PC-3 (cell line): ENCODE results near the gene STXBP4. TPM values are rescaled to one million over a fixed set of nuclear protein-coding genes. Genes with fewer than 3 reads are reported as not detected.
A peak's percentile ranks its signal among the peaks of the same experiment; 100 is the strongest.

Source experiments
- ATAC-seq: fragments of 200-7000 bp; cut with Tn5 transposase; 2 replicates; pipeline ENCODE4 v1.9.1; 2020; ENCODE audit warnings: mild to moderate bottlenecking, moderate library complexity
- BruUV-seq: library from RNA; stranded (reverse); fragments of 400-500 nt; replicated peaks from 2 replicates; lab custom pipeline; 2021; lab: Mats Ljungman, UMichigan
- CTCF ChIA-PET: fragments of 300-600 bp; sonication (Branson Sonifier 250); formaldehyde crosslinking; loops from one replicate; lab custom pipeline; 2022; ENCODE audit warnings: antibody characterized with exemption; lab: Charles Lee
- POLR2A ChIA-PET: fragments of 300-600 bp; sonication (Branson Sonifier 250); formaldehyde crosslinking; loops from one replicate; lab custom pipeline; 2022; ENCODE audit warnings: antibody characterized with exemption; ENCODE audit not compliant: unreplicated experiment; lab: Charles Lee
- DNase-seq: peaks from one replicate; pipeline ENCODE4 v3.0.0-alpha.2; 2015
- H2AFZ ChIP-seq: fragments of 300-600 bp; sonication (generic); 2 replicates; pipeline ENCODE4 v1.6.0; 2016; ENCODE audit warnings: antibody characterized with exemption, low read length
- H3F3A ChIP-seq: fragments of 300-600 bp; sonication (generic); one replicate; pipeline ENCODE4 v1.6.0; 2017; ENCODE audit warnings: antibody characterized with exemption, low read length, control low read depth, mild to moderate bottlenecking; ENCODE audit not compliant: unreplicated experiment
- H3K27ac ChIP-seq: fragments of 300-600 bp; sonication (generic); 2 replicates; pipeline ENCODE4 v1.5.1; 2016; ENCODE audit warnings: mild to moderate bottlenecking, low read length
- H3K27me3 ChIP-seq: fragments of 300-600 bp; sonication (generic); 2 replicates; pipeline ENCODE4 v1.6.1; 2016; ENCODE audit warnings: low read length, mixed read lengths
- H3K36me3 ChIP-seq: fragments of 300-600 bp; sonication (generic); 2 replicates; pipeline ENCODE4 v1.6.1; 2016; ENCODE audit warnings: low read depth, mixed run types, low read length, mixed read lengths
- H3K4me1 ChIP-seq: fragments of 300-600 bp; sonication (generic); 2 replicates; pipeline ENCODE4 v1.5.1; 2016; ENCODE audit warnings: low read length; ENCODE audit not compliant: insufficient read depth
- H3K4me2 ChIP-seq: fragments of 300-600 bp; sonication (generic); 2 replicates; pipeline ENCODE4 v1.6.0; 2016; ENCODE audit warnings: low read length
- H3K4me3 ChIP-seq: fragments of 300-600 bp; sonication (generic); 2 replicates; pipeline ENCODE4 v1.5.1; 2016; ENCODE audit warnings: mild to moderate bottlenecking, low read length, mixed read lengths
- H3K79me2 ChIP-seq: fragments of 300-600 bp; sonication (generic); 2 replicates; pipeline ENCODE4 v1.6.1; 2017; ENCODE audit warnings: low read length, mixed read lengths
- H3K9ac ChIP-seq: fragments of 300-600 bp; sonication (generic); 2 replicates; pipeline ENCODE4 v1.6.0; 2016; ENCODE audit warnings: mild to moderate bottlenecking, low read length
- H3K9me2 ChIP-seq: fragments of 300-600 bp; sonication (generic); replicated peaks from 2 replicates; pipeline ENCODE4 v1.6.1; 2016; ENCODE audit warnings: mixed run types, low read length, mixed read lengths
- H3K9me3 ChIP-seq: fragments of 300-600 bp; sonication (generic); 2 replicates; pipeline ENCODE4 v1.6.1; 2016; ENCODE audit warnings: low read length, mixed read lengths
- H4K20me1 ChIP-seq: fragments of 300-600 bp; sonication (generic); 2 replicates; pipeline ENCODE4 v1.6.1; 2016; ENCODE audit warnings: low read length, mixed read lengths
- CTCF ChIP-seq: fragments of 300-600 bp; sonication (generic); conservative IDR thresholded peaks from 2 replicates; pipeline ENCODE4 v1.5.1; 2017; ENCODE audit warnings: antibody characterized with exemption, low read depth, mild to moderate bottlenecking, low read length
- EZH2 ChIP-seq: fragments of 300-600 bp; sonication (generic); IDR thresholded peaks from one replicate; pipeline ENCODE4 v1.6.1; 2017; ENCODE audit warnings: antibody characterized with exemption, mild to moderate bottlenecking, low read length; ENCODE audit not compliant: unreplicated experiment
- EZH2phosphoT487 ChIP-seq: fragments of 300-600 bp; sonication (generic); IDR thresholded peaks from 2 replicates; pipeline ENCODE4 v1.6.1; 2018; ENCODE audit warnings: mild to moderate bottlenecking, antibody characterized with exemption, low read length, borderline replicate concordance
- intact Hi-C: fragments of 100-400 bp; cut with micrococcal nuclease; formaldehyde crosslinking; loops from 2 replicates; pipeline ENCODE4 v1.9.0; 2023
- total RNA-seq: library from RNA; depleted of rRNA; stranded (reverse); fragments of >200 nt; gene quantifications from 2 replicates; pipeline ENCODE4 v1.2.3, GENCODE V29; 2014

STXBP4 gene
- total RNA-seq, 1 experiment from 2014 or later = 6.2 TPM

DNA sequence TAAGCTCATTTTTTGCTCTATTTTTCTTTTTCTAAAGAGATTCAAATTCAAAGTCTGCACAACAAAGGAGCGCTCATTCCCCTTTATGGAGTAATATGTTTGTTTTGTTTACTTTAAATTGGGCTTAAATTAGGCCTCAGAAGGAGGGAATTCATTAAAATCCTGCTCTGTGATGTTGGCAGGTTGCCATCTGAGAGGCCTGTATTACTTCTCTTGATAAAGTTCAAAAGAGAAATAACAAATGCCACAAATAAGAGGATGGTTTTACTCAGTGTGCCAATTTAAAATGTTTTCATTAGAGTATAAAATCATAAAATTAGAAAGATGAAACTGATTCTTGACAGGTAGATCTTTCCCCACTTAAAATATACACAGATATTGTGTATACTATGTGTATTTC is 241.7 kb downstream of the STXBP4 start:
- H4K20me1 ChIP-seq = no peaks in the 10 kb centered on the region
- no peak overlapping the region for H3K4me2 ChIP-seq
- CTCF ChIA-PET = no interaction called here
- intact Hi-C loops = no loop called here
- no TSS peak for BruUV-seq
- no peak overlapping the region for H2AFZ ChIP-seq
- H3K4me3 ChIP-seq = no peak overlapping the region
- H3K27me3 ChIP-seq = no peaks in the 10 kb centered on the region
- ATAC-seq (no peak), DNase-seq (no peak)
- H3K4me1 ChIP-seq = no peaks in the 10 kb centered on the region
- H3K9me3 ChIP-seq = no peaks in the 10 kb centered on the region
- H3F3A ChIP-seq = no peaks in the 10 kb centered on the region
- TF ChIP-seq EZH2 = no peak
- no peak for TF ChIP-seq CTCF
- TF ChIP-seq EZH2phosphoT487 = no peak
- H3K79me2 ChIP-seq = no peaks in the 10 kb centered on the region
- no peaks in the 10 kb centered on the region for H3K9me2 ChIP-seq
- H3K27ac ChIP-seq = no peak overlapping the region
- H3K36me3 ChIP-seq = no peaks in the 10 kb centered on the region
- POLR2A ChIA-PET = no interaction called here
- no peak overlapping the region for H3K9ac ChIP-seq

- no peak; the same call in 1 of the 2 replicates for ATAC-seq
- intact Hi-C loops = no loop called here
Observed at GRCh38 chr17:55212880-55213279, 244.3 kb downstream of the STXBP4 start.

More at GRCh38 chr17:55212880-55213279, 244.3 kb downstream of the STXBP4 start:
- Histone ChIP-seq H3K4me1 (no peaks in the 10 kb centered on the region), H3K9me2 (no peaks in the 10 kb centered on the region), H3K4me2 (no peak overlapping the region), H3K79me2 (no peaks in the 10 kb centered on the region), H3K9me3 (no peaks in the 10 kb centered on the region), H3K27me3 (no peaks in the 10 kb centered on the region), H2AFZ (no peak overlapping the region), H3K27ac (no peak overlapping the region), H3K9ac (no peak overlapping the region), H3K4me3 (no peak overlapping the region), H3F3A (no peaks in the 10 kb centered on the region), H4K20me1 (no peaks in the 10 kb centered on the region), H3K36me3 (no peaks in the 10 kb centered on the region)
- ChIA-PET POLR2A (no interaction called here), CTCF (no interaction called here)
- TF ChIP-seq EZH2phosphoT487 (no peak), EZH2 (no peak), CTCF (no peak)
- DNase-seq = peak; percentile 9
- no TSS peak for BruUV-seq
